Neuronal stem cell (in vitro differentiated cells): Measurements from ENCODE around the gene PLPP1.

ENCODE experiments used
- DNase-seq: peaks from one replicate; pipeline ENCODE4 v3.0.0-alpha.2; 2013; ENCODE audit warnings: low spot score
- H2AFZ ChIP-seq: one replicate; pipeline ENCODE4 v1.6.1; 2013; ENCODE audit warnings: mild to moderate bottlenecking, low read length, inconsistent platforms
- H2AK5ac ChIP-seq: 2 replicates; pipeline ENCODE4 v1.6.1; 2013; ENCODE audit warnings: low read depth, mild to moderate bottlenecking, inconsistent platforms, low read length, moderate library complexity, mixed read lengths
- H2BK120ac ChIP-seq: 2 replicates; pipeline ENCODE4 v1.6.1; 2013; ENCODE audit warnings: low read depth, mild to moderate bottlenecking, inconsistent platforms, low read length, moderate library complexity, mixed read lengths
- H2BK12ac ChIP-seq: one replicate; pipeline ENCODE4 v1.6.1; 2013; ENCODE audit warnings: low read length, inconsistent platforms
- H2BK15ac ChIP-seq: 2 replicates; pipeline ENCODE4 v1.6.1; 2013; ENCODE audit warnings: mild to moderate bottlenecking, low read length, inconsistent platforms, mixed read lengths
- H2BK5ac ChIP-seq: one replicate; pipeline ENCODE4 v1.6.1; 2013; ENCODE audit warnings: inconsistent platforms, mild to moderate bottlenecking, low read length, moderate library complexity
- H3K14ac ChIP-seq: one replicate; pipeline ENCODE4 v1.6.1; 2013; ENCODE audit warnings: low read length, inconsistent platforms
- H3K18ac ChIP-seq: 2 replicates; pipeline ENCODE4 v1.6.1; 2013; ENCODE audit warnings: low read length, inconsistent platforms
- H3K23ac ChIP-seq: 2 replicates; pipeline ENCODE4 v1.6.1; 2013; ENCODE audit warnings: low read depth, mild to moderate bottlenecking, mixed read lengths, low read length, inconsistent platforms; ENCODE audit not compliant: poor library complexity
- H3K27ac ChIP-seq: replicated peaks from 3 replicates; pipeline ENCODE4 v1.5.1; 2013; ENCODE audit warnings: low read length, inconsistent platforms
- H3K27me3 ChIP-seq, 3 experiments: 2 replicates each; pipeline ENCODE4 v1.6.1; 2013; ENCODE audit warnings: low read length in 3 of 3, mild to moderate bottlenecking in 2 of 3, inconsistent platforms in 1 of 3, low read depth in 1 of 3, mixed read lengths in 1 of 3, moderate library complexity in 1 of 3; ENCODE audit not compliant: control insufficient read depth in 3 of 3, insufficient read depth in 3 of 3
- H3K36me3 ChIP-seq, 2 donors: replicated peaks in 1 of 2; 2 replicates each; pipeline ENCODE4 v1.6.1; 2013; ENCODE audit warnings: low read length in 2 of 2; ENCODE audit not compliant: control insufficient read depth in 2 of 2, insufficient read depth in 2 of 2
- H3K4ac ChIP-seq: 2 replicates; pipeline ENCODE4 v1.6.1; 2013; ENCODE audit warnings: inconsistent platforms, mild to moderate bottlenecking, low read length, moderate library complexity
- H3K4me1 ChIP-seq, 2 donors: 1 replicate in 1 of 2; 2 replicates in 1 of 2; pipeline ENCODE4 v1.6.1; 2013; ENCODE audit warnings: low read length in 2 of 2, low read depth in 1 of 2; ENCODE audit not compliant: control insufficient read depth in 2 of 2, insufficient read depth in 1 of 2
- H3K4me2 ChIP-seq: one replicate; pipeline ENCODE4 v1.6.1; 2013; ENCODE audit warnings: mild to moderate bottlenecking, low read length, inconsistent platforms; ENCODE audit not compliant: insufficient read depth, poor library complexity, severe bottlenecking
- H3K4me3 ChIP-seq, 2 donors: 2 replicates each; pipeline ENCODE4 v1.5.1; 2013; ENCODE audit warnings: low read length in 2 of 2, mild to moderate bottlenecking in 2 of 2, inconsistent platforms in 1 of 2, moderate library complexity in 1 of 2
- H3K79me1 ChIP-seq: one replicate; pipeline ENCODE4 v1.6.1; 2013; ENCODE audit warnings: low read depth, mild to moderate bottlenecking, inconsistent platforms, low read length, moderate library complexity
- H3K9ac ChIP-seq: one replicate; pipeline ENCODE4 v1.6.1; 2013; ENCODE audit warnings: mild to moderate bottlenecking, low read depth, low read length, inconsistent platforms; ENCODE audit not compliant: poor library complexity
- H3K9me3 ChIP-seq, 2 donors: replicated peaks in 1 of 2; 2 replicates each; pipeline versions ENCODE3 to v1.6.1; 2013; ENCODE audit warnings: low read length in 2 of 2, mild to moderate bottlenecking in 2 of 2, inconsistent platforms in 1 of 2, low read depth in 1 of 2, mixed read lengths in 1 of 2, moderate library complexity in 1 of 2; ENCODE audit not compliant: control insufficient read depth in 2 of 2, insufficient read depth in 1 of 2
- H4K8ac ChIP-seq: one replicate; pipeline ENCODE4 v1.6.1; 2013; ENCODE audit warnings: low read depth, mild to moderate bottlenecking, inconsistent platforms, low read length, moderate library complexity
- H4K91ac ChIP-seq: one replicate; pipeline ENCODE4 v1.6.1; 2013; ENCODE audit warnings: low read length, low read depth, mild to moderate bottlenecking, inconsistent platforms; ENCODE audit not compliant: poor library complexity
- WGBS, 2 donors: extraction: QIAGEN DNeasy Blood & Tissue Kit; methylation state at CpG; one replicate each; pipeline ENCODE4 v1.1.7; 2013; ENCODE audit warnings: missing lambda C conversion rate in 2 of 2, mixed read lengths in 1 of 2; ENCODE audit not compliant: insufficient read length in 2 of 2, insufficient replicate concordance in 1 of 2; ENCODE audit errors: extremely low coverage in 2 of 2; 5-methylcytosine and 5-hydroxymethylcytosine counted together

Gene PLPP1

GRCh38 chr5:55578771-55579170 is 44.0 kb upstream of the PLPP1 start:
- Histone ChIP-seq H3K4me1 (peaks cover 0 to 3% of the 10 kb centered on the region in 2 donors), H2BK12ac (no peak overlapping the region), H2BK120ac (no peak overlapping the region), H4K91ac (no peak overlapping the region), H3K36me3 (no peaks in the 10 kb centered on the region), H2BK5ac (no peak overlapping the region), H2AK5ac (no peak overlapping the region), H3K9me3 (no peaks in the 10 kb centered on the region), H4K8ac (no peak overlapping the region), H3K27ac (no peak overlapping the region), H3K4ac (no peak overlapping the region), H2AFZ (no peak overlapping the region), H3K9ac (no peak overlapping the region), H3K79me1 (no peaks in the 10 kb centered on the region), H3K23ac (no peak overlapping the region), H3K4me2 (no peak overlapping the region), H2BK15ac (no peak overlapping the region), H3K18ac (no peak overlapping the region), H3K4me3 (no peak overlapping the region), H3K14ac (no peak overlapping the region), H3K27me3 (no peaks in the 10 kb centered on the region)
- no peak for DNase-seq

GRCh38 chr5:55577353-55578060 is 42.7 kb upstream of the PLPP1 start:
- no peak overlapping the region for H2AFZ ChIP-seq
- no peak overlapping the region for H3K27ac ChIP-seq
- H3K4me3 ChIP-seq = no peak overlapping the region
- peaks cover 0 to 3% of the 10 kb centered on the region in 2 donors for H3K4me1 ChIP-seq
- no peak overlapping the region for H4K8ac ChIP-seq
- H3K27me3 ChIP-seq = no peaks in the 10 kb centered on the region
- no CpG with 5 or more reads among the region's 6 CpGs for WGBS, 2 donors
- no peak overlapping the region for H4K91ac ChIP-seq
- no peak overlapping the region for H2BK12ac ChIP-seq
- no peak overlapping the region for H3K4me2 ChIP-seq
- no peak overlapping the region for H2BK120ac ChIP-seq
- H3K18ac ChIP-seq = no peak overlapping the region
- no peaks in the 10 kb centered on the region for H3K36me3 ChIP-seq
- H2BK5ac ChIP-seq = no peak overlapping the region
- H3K4ac ChIP-seq = no peak overlapping the region
- H2BK15ac ChIP-seq = no peak overlapping the region
- H3K23ac ChIP-seq = no peak overlapping the region
- H3K9me3 ChIP-seq = no peaks in the 10 kb centered on the region
- no peak overlapping the region for H3K9ac ChIP-seq
- no peak for DNase-seq
- H3K14ac ChIP-seq = no peak overlapping the region
- H3K79me1 ChIP-seq = no peaks in the 10 kb centered on the region
- no peak overlapping the region for H2AK5ac ChIP-seq

DNA sequence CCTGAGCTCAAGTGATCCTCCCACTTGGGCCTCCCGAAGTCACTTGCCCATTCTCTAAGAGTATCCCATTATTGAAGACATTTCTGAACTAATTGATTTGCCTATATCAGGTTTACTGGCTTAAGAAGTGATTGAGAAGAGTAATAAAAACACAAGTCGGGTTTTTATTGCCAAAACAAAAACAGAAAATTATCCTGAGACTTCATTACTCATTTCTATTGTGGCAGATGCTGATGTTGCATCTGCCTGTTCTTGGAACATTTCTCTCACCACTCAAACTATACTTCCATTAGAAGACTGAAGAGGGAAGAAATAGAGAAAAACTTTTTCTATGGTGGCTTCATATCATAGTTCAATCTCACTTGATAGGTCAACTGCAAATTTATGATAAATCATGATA is 41.9 kb upstream of the PLPP1 start:
- Histone ChIP-seq H3K36me3 (no peaks in the 10 kb centered on the region), H3K23ac (no peak overlapping the region), H2BK12ac (no peak overlapping the region), H3K4me3 (no peak overlapping the region), H4K8ac (no peak overlapping the region), H3K4ac (no peak overlapping the region), H3K79me1 (no peaks in the 10 kb centered on the region), H3K9me3 (no peaks in the 10 kb centered on the region), H2AFZ (no peak overlapping the region), H3K27me3 (no peaks in the 10 kb centered on the region), H2AK5ac (no peak overlapping the region), H4K91ac (no peak overlapping the region), H2BK15ac (no peak overlapping the region), H3K4me2 (no peak overlapping the region), H3K14ac (no peak overlapping the region), H3K9ac (no peak overlapping the region), H3K18ac (no peak overlapping the region), H3K4me1 (peaks cover 0 to 3% of the 10 kb centered on the region in 2 donors), H2BK120ac (no peak overlapping the region), H3K27ac (no peak overlapping the region), H2BK5ac (no peak overlapping the region)
- no peak for DNase-seq
- no CpG with 5 or more reads among the region's 2 CpGs for WGBS, 2 donors

GRCh38 chr5:55575815-55576583 is 41.2 kb upstream of the PLPP1 start:
- no peak overlapping the region for H2BK12ac ChIP-seq
- no peak overlapping the region for H2BK5ac ChIP-seq
- no peak overlapping the region for H3K4ac ChIP-seq
- DNase-seq = no peak
- no peak overlapping the region for H2AK5ac ChIP-seq
- no peak overlapping the region for H3K23ac ChIP-seq
- no peak overlapping the region for H3K4me2 ChIP-seq
- no peak overlapping the region for H3K27ac ChIP-seq
- no peak overlapping the region for H2BK120ac ChIP-seq
- no peak overlapping the region for H2AFZ ChIP-seq
- no peak overlapping the region for H3K14ac ChIP-seq
- no peak overlapping the region for H3K9ac ChIP-seq
- no peaks in the 10 kb centered on the region for H3K27me3 ChIP-seq
- WGBS, 2 donors = no CpG with 5 or more reads among the region's 8 CpGs
- no peak overlapping the region for H3K18ac ChIP-seq
- H3K4me3 ChIP-seq = no peak overlapping the region
- no peaks in the 10 kb centered on the region for H3K36me3 ChIP-seq
- no peaks in the 10 kb centered on the region for H3K79me1 ChIP-seq
- no peaks in the 10 kb centered on the region for H3K9me3 ChIP-seq
- H2BK15ac ChIP-seq = no peak overlapping the region
- peaks cover 0 to 3% of the 10 kb centered on the region in 2 donors for H3K4me1 ChIP-seq
- H4K91ac ChIP-seq = no peak overlapping the region
- H4K8ac ChIP-seq = no peak overlapping the region
